C4-2B (cell line): ENCODE data around the gene IMMP1L.

ENCODE experiments used
- ZFX ChIP-seq: fragments of 450-650 bp; IDR thresholded peaks from 2 replicates; pipeline ENCODE4 v1.6.1; 2017
- TF ChIP-seq, protein P1 (sequence below): fragments of 450-650 bp; conservative IDR thresholded peaks from 2 replicates; pipeline ENCODE4 v1.5.1; 2017; ENCODE audit warnings: mild to moderate bottlenecking

DNA sequence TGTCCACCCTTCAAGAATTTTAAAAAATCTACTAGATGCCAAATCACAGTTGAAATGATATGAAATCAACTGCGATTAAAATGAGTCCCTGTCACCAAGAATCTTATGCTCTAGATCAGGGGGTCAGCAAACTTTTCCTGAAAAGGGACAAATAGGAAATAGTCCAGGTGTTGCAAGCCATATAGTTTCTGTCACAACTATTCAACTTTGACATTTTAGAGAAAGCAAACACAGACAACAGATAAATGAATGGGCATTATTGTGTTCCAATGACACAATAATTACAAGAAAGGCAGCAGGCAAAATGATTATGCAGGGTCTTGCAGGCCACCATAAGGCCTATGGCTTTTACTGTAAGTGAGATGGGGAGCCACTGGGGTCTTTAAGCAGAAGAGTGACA, 58.6 kb downstream of the IMMP1L start:
- TF ChIP-seq, protein P1, sequence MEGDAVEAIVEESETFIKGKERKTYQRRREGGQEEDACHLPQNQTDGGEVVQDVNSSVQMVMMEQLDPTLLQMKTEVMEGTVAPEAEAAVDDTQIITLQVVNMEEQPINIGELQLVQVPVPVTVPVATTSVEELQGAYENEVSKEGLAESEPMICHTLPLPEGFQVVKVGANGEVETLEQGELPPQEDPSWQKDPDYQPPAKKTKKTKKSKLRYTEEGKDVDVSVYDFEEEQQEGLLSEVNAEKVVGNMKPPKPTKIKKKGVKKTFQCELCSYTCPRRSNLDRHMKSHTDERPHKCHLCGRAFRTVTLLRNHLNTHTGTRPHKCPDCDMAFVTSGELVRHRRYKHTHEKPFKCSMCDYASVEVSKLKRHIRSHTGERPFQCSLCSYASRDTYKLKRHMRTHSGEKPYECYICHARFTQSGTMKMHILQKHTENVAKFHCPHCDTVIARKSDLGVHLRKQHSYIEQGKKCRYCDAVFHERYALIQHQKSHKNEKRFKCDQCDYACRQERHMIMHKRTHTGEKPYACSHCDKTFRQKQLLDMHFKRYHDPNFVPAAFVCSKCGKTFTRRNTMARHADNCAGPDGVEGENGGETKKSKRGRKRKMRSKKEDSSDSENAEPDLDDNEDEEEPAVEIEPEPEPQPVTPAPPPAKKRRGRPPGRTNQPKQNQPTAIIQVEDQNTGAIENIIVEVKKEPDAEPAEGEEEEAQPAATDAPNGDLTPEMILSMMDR, result no peak
- no peak for TF ChIP-seq ZFX
